A549 (cell line): ENCODE results near the gene PLXNB2. TPM values are rescaled to one million over a fixed set of nuclear protein-coding genes. Genes with fewer than 3 reads are reported as not detected.

Source experiments
- ATAC-seq, 2 experiments: fragments of 200-7000 bp in 1 of 2; fragments of >200 bp in 1 of 2; cut with Nextera tagmentation in 1 of 2; cut with Tn5 transposase in 1 of 2; 3 replicates each; pipeline versions ENCODE4 v1.8.0 to v1.9.1; 2018 to 2020; ENCODE audit warnings: mild to moderate bottlenecking in 1 of 2, moderate library complexity in 1 of 2
- CTCF ChIA-PET: fragments of 300-600 bp; sonication (Branson Sonifier 250); formaldehyde crosslinking; extraction: SDS; loops from one replicate; lab custom pipeline; 2021; ENCODE audit warnings: antibody characterized with exemption, inconsistent platforms; lab: Yijun Ruan, JAX
- POLR2A ChIA-PET: fragments of 350-600 bp; formaldehyde crosslinking; extraction: SDS; loops from one replicate; lab custom pipeline; 2021; ENCODE audit warnings: antibody characterized with exemption, inconsistent platforms; lab: Yijun Ruan, JAX
- DNase-seq, 2 experiments: peaks; one replicate each; pipeline versions ENCODE4 v3.0.0 to v3.0.0-alpha.2; 2011 to 2016; ENCODE audit warnings: low read depth in 1 of 2, low spot score in 1 of 2
- FAIRE-seq: peaks from 2 replicates; lab custom pipeline; 2011; peaks lifted over from hg19 to GRCh38; lab: Jason Lieb, UNC
- H3K27ac ChIP-seq, 2 experiments: fragments of >200 bp; sonication (Bioruptor Twin); formaldehyde crosslinking; 3 replicates each; pipeline ENCODE4 v1.5.1; 2016 to 2017
- H3K4me1 ChIP-seq: fragments of >200 bp; sonication (Bioruptor Twin); formaldehyde crosslinking; 3 replicates; pipeline ENCODE4 v1.6.1; 2016
- H3K4me2 ChIP-seq: fragments of >200 bp; sonication (Bioruptor Twin); formaldehyde crosslinking; 3 replicates; pipeline ENCODE4 v1.6.1; 2016
- H3K4me3 ChIP-seq: fragments of >200 bp; sonication (Bioruptor Twin); formaldehyde crosslinking; 3 replicates; pipeline ENCODE4 v1.5.1; 2016
- H3K9me3 ChIP-seq: fragments of >200 bp; sonication (Bioruptor Twin); formaldehyde crosslinking; 3 replicates; pipeline ENCODE4 v1.6.1; 2016
- BHLHE40 ChIP-seq: IDR thresholded peaks from 2 replicates; pipeline ENCODE4 v1.6.1; 2012; ENCODE audit warnings: low read depth, low read length, inconsistent platforms
- CEBPB ChIP-seq, 2 experiments: fragments of >200 bp in 1 of 2; sonication (Bioruptor Twin) in 1 of 2; formaldehyde crosslinking in 1 of 2; IDR thresholded peaks; 2 replicates each; pipeline ENCODE4 v1.6.1; 2012 to 2016
- ESRRA ChIP-seq: fragments of 150-350 bp; IDR thresholded peaks from 2 replicates; pipeline ENCODE4 v1.6.1; 2014; ENCODE audit warnings: mild to moderate bottlenecking, low read length, borderline replicate concordance
- FOSB ChIP-seq: fragments of 250-450 bp; sonication (Bioruptor Pico); IDR thresholded peaks from 2 replicates; pipeline ENCODE4 v1.5.0; 2020; ENCODE audit warnings: mild to moderate bottlenecking, moderate library complexity
- FOSL2 ChIP-seq, 2 experiments: fragments of 450-650 bp in 1 of 2; fragments of >200 bp in 1 of 2; sonication (Bioruptor Twin) in 1 of 2; formaldehyde crosslinking; IDR thresholded peaks; 2 replicates each; pipeline versions ENCODE4 v1.5.0 to v1.6.1; 2016 to 2020; ENCODE audit warnings: mild to moderate bottlenecking in 1 of 2, moderate library complexity in 1 of 2
- FOXS1 ChIP-seq: fragments of 250-450 bp; sonication (Bioruptor Pico); IDR thresholded peaks from 2 replicates; pipeline ENCODE4 v1.5.0; 2020; ENCODE audit warnings: mild to moderate bottlenecking, moderate library complexity
- HES2 ChIP-seq: fragments of >200 bp; sonication (Bioruptor Twin); formaldehyde crosslinking; IDR thresholded peaks from 2 replicates; pipeline ENCODE4 v1.6.1; 2016
- HEYL ChIP-seq: fragments of 250-450 bp; sonication (Bioruptor Pico); IDR thresholded peaks from 2 replicates; pipeline ENCODE4 v1.8.0; 2021; ENCODE audit warnings: mild to moderate bottlenecking, moderate library complexity
- HMGXB4 ChIP-seq: fragments of 250-450 bp; sonication (Bioruptor Pico); IDR thresholded peaks from 2 replicates; pipeline ENCODE4 v1.5.0; 2021; ENCODE audit warnings: mild to moderate bottlenecking, moderate library complexity, borderline replicate concordance
- MAFK ChIP-seq: fragments of 450-650 bp; IDR thresholded peaks from 2 replicates; pipeline ENCODE4 v1.6.1; 2014; ENCODE audit not compliant: partially characterized antibody
- MAX ChIP-seq: IDR thresholded peaks from 2 replicates; pipeline ENCODE4 v1.6.1; 2012
- NPAS2 ChIP-seq: fragments of 250-450 bp; sonication (Bioruptor Pico); IDR thresholded peaks from 2 replicates; pipeline ENCODE4 v1.8.0; 2022; ENCODE audit warnings: mild to moderate bottlenecking, moderate library complexity, borderline replicate concordance
- NR3C1 ChIP-seq: fragments of >200 bp; sonication (Bioruptor Twin); formaldehyde crosslinking; IDR thresholded peaks from 3 replicates; pipeline ENCODE4 v1.6.1; 2017
- PBX3 ChIP-seq: IDR thresholded peaks from 2 replicates; pipeline ENCODE4 v1.6.1; 2012
- POLR2A ChIP-seq: IDR thresholded peaks from 2 replicates; pipeline ENCODE4 v1.6.1; 2012; ENCODE audit warnings: mild to moderate bottlenecking, low read length
- POLR2AphosphoS2 ChIP-seq: conservative IDR thresholded peaks from 2 replicates; pipeline ENCODE4 v1.6.1; 2012; ENCODE audit warnings: low read length, improper control_type of control experiment, inconsistent platforms
- RAD21 ChIP-seq, 2 experiments: fragments of >200 bp in 1 of 2; sonication (Bioruptor Twin) in 1 of 2; formaldehyde crosslinking in 1 of 2; IDR thresholded peaks in 1 of 2; conservative IDR thresholded peaks in 1 of 2; 2 replicates in 1 of 2; 3 replicates in 1 of 2; pipeline ENCODE4 v1.6.1; 2012 to 2018; ENCODE audit warnings: inconsistent platforms in 1 of 2
- RCOR1 ChIP-seq: fragments of 150-350 bp; IDR thresholded peaks from 2 replicates; pipeline ENCODE4 v1.6.1; 2014; ENCODE audit warnings: antibody characterized with exemption, low read length, low read depth
- TP53 ChIP-seq: fragments of 250-450 bp; sonication (Bioruptor Pico); IDR thresholded peaks from 2 replicates; pipeline ENCODE4 v1.5.0; 2021; ENCODE audit warnings: mild to moderate bottlenecking, moderate library complexity
- ZSCAN20 ChIP-seq: fragments of 250-450 bp; sonication (Bioruptor Pico); IDR thresholded peaks from 2 replicates; pipeline ENCODE4 v1.8.0; 2022; ENCODE audit warnings: mild to moderate bottlenecking, moderate library complexity
- WGBS: methylation state at CpG from one replicate; pipeline ENCODE4 v1.1.6; 2017; ENCODE audit errors: missing lambda C conversion rate; 5-methylcytosine and 5-hydroxymethylcytosine counted together
- polyA plus RNA-seq, 4 experiments: library from polyadenylated mRNA; depleted of rRNA in 3 of 4; stranded (reverse); fragments of >200 nt; fragmentation: RNase III in 1 of 4; extraction: RNeasy Plus Mini Kit Qiagen cat#74134 plus additional on column Dnase treatment in 1 of 4; gene quantifications; 2 replicates in 3 of 4; 3 replicates in 1 of 4; pipeline ENCODE4 v1.2.3, GENCODE V29; 2011 to 2017
- TF ChIP-seq, protein P1 (sequence below): fragments of 450-650 bp; IDR thresholded peaks from 2 replicates; pipeline ENCODE4 v1.6.1; 2014; ENCODE audit warnings: antibody characterized with exemption

Gene PLXNB2
- polyA plus RNA-seq, 2 of the 4 experiments (the other 2 are of a cell fraction): 24.6 to 64.4 TPM

- ATAC-seq (peak; percentile 30 to 41; a peak in 2 of 6 replicates), DNase-seq (peak in 1 of 2 experiments; percentile 47), FAIRE-seq (no peak)
- H3K4me3 ChIP-seq: no peak overlapping the region; the same call in 2 of the 3 replicates
- POLR2A ChIA-PET: interaction anchor here (0.7 to 1.1 kb wide), 2 partner anchors 25 to 96 kb away, joined by 3 read pairs; no protein-coding TSS in a partner anchor
- H3K9me3 ChIP-seq: no peaks in the 10 kb centered on the region
- no peak overlapping the region for H3K27ac ChIP-seq
- CTCF ChIA-PET: interaction anchor here (0.6 to 1.8 kb wide), 3 partner anchors 74 to 98 kb away, joined by 3 to 6 read pairs (median 3); no protein-coding TSS in a partner anchor
- TF ChIP-seq MAX (no peak), ZSCAN20 (CRISPR knock-in tag) (no peak), HES2 (no peak), FOXS1 (CRISPR knock-in tag) (no peak), TP53 (no peak)
- H3K4me1 ChIP-seq: peaks cover 26% of the 10 kb centered on the region; the same call in 2 of the 3 replicates
- H3K4me2 ChIP-seq: peak overlapping the region; percentile 98
- WGBS: 89% methylated on average over 8 of the region's 20 CpGs
Observed at GRCh38 chr22:50246242-50247175, 60.9 kb downstream of the PLXNB2 start.

DNA sequence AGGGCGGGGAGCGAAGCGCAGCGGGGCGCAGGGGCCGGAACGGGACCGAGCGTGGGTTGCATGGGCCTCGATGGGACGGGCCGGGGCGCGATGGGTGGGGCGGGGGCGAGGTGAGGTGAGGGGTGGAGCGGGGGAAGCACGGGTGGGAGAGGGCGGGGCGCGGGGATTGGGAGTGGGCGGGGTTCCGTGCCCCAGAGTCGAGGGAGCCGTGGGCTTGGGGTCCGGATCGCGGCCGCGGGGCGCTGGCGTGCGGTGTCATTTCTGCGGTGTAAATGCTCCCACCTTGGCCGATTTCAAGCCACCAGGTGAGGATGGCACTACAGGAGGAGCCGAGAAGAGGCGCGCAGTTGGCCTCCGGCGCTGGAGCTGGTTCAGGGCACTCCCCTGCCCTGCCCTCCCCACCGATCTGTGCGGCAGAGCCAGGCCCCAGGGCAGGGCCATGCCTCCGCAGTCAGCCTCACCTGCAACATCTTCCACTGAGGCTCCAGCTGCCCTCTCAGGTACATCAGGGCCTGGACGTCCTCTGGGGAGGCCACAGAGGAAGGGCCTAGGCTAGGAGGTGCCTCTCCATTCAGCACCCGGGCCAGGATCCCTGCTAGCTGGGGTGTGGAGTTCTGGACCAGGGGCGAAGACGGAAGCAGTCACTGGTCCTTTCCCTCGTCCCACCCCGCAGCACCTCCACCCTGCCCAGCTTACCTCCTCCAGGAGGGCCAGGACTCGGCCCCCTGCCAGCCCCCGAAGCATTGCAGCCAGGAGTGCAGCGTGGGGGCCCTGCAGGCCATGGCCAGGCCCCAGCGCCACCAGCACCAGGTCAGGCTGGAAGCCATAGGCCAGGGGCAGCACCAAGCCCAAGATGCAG is 62.0 kb downstream of the PLXNB2 start:
- CTCF ChIA-PET: interaction anchor here (0.8 to 1.8 kb wide), 2 partner anchors 75 to 97 kb away, joined by 3 read pairs; no protein-coding TSS in a partner anchor

More for the DNA sequence above, 62.0 kb downstream of the PLXNB2 start:
- H3K9me3 ChIP-seq: no peaks in the 10 kb centered on the region
- FAIRE-seq: no peak
- POLR2A ChIA-PET: interaction anchor here (0.7 kb wide), 1 partner anchor 97 kb away, joined by 3 read pairs; no protein-coding TSS in a partner anchor
- no peak for TF ChIP-seq NPAS2 (CRISPR knock-in tag)
- no peak for TF ChIP-seq POLR2AphosphoS2
- TF ChIP-seq PBX3: no peak
- TF ChIP-seq ESRRA: no peak
- TF ChIP-seq RCOR1: no peak
- TF ChIP-seq HEYL (CRISPR knock-in tag): no peak
- no peak for TF ChIP-seq BHLHE40
- TF ChIP-seq CEBPB (IDR thresholded peaks at IDR 0.05): no peak
- TF ChIP-seq FOSB (CRISPR knock-in tag): no peak
- no peak for TF ChIP-seq HMGXB4 (CRISPR knock-in tag)
- TF ChIP-seq MAFK: no peak
- TF ChIP-seq HES2: no peak
- TF ChIP-seq, protein P1, sequence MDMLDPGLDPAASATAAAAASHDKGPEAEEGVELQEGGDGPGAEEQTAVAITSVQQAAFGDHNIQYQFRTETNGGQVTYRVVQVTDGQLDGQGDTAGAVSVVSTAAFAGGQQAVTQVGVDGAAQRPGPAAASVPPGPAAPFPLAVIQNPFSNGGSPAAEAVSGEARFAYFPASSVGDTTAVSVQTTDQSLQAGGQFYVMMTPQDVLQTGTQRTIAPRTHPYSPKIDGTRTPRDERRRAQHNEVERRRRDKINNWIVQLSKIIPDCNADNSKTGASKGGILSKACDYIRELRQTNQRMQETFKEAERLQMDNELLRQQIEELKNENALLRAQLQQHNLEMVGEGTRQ: no peak
- TF ChIP-seq RAD21 (conservative IDR thresholded peaks at IDR 0.05 in 1 of 2, IDR thresholded peaks at IDR 0.05 in 1 of 2): no peak
- TF ChIP-seq POLR2A: no peak
- TF ChIP-seq NR3C1: no peak
- no peak for TF ChIP-seq FOSL2 (IDR thresholded peaks at IDR 0.05)
- TF ChIP-seq FOSL2 (CRISPR knock-in tag; IDR thresholded peaks at IDR 0.05): no peak
- H3K4me2 ChIP-seq: peak overlapping the region; percentile 98
- peak overlapping the region; percentile 97 for H3K4me3 ChIP-seq
- ATAC-seq: peak; percentile 22 to 35; a peak in 4 of 6 replicates
- H3K4me1 ChIP-seq: peaks cover 25% of the 10 kb centered on the region; the same call in 2 of the 3 replicates
- H3K27ac ChIP-seq: peak overlapping the region; percentile 88 to 96
- no peak for DNase-seq
- WGBS: 60% methylated on average over 1 of the region's 53 CpGs
